Measurements from ENCODE around the gene DGKG. TPM values are rescaled to one million over a fixed set of nuclear protein-coding genes. Genes with fewer than 3 reads are reported as not detected.

The DGKG gene
- total RNA-seq, 1 donor, result 2.5 TPM

DNA sequence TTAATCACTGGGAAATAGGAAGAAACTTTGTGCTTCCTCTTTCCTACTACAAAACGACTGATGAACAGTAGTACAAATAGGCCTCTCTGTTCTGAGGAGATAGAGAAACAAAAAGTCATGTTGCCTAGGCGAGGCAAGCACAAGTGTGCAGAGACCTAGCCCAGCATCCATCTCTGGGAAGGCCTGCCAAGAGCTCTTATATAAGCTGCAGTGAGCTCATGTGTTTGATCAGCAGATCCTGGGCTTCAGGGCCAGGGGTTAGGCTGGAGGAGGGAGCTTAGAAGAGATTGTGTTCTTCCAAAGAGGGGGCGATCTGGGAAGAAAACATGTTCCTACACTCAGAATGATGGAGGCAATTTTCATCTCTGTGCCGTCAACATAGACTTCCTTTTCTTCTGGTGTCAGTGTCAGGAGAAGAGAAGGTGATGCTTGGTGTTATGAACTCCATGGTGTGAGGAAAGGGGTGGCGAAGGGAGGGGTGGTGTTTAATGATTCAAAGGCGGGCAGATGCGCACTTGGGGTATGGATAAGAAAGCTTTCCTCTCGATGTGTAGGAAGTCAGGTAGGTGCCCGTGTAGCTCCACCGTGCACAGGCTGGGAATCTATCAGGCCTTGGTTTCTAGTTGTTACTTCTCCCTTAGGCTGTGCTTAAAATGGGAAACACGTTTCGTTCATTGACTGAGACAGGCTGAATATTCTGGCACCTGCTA, 223.6 kb downstream of the DGKG start:
- Histone ChIP-seq H3K4me3 (ENCODE audit: low read length) (no peak overlapping the region), H3K27me3 (ENCODE audit: insufficient read depth, low read length) (no peaks in the 10 kb centered on the region), H3K9me3 (ENCODE audit: low read depth, low read length) (no peaks in the 10 kb centered on the region), H3K4me1 (ENCODE audit: insufficient read depth, low read length) (no peaks in the 10 kb centered on the region)

DNA sequence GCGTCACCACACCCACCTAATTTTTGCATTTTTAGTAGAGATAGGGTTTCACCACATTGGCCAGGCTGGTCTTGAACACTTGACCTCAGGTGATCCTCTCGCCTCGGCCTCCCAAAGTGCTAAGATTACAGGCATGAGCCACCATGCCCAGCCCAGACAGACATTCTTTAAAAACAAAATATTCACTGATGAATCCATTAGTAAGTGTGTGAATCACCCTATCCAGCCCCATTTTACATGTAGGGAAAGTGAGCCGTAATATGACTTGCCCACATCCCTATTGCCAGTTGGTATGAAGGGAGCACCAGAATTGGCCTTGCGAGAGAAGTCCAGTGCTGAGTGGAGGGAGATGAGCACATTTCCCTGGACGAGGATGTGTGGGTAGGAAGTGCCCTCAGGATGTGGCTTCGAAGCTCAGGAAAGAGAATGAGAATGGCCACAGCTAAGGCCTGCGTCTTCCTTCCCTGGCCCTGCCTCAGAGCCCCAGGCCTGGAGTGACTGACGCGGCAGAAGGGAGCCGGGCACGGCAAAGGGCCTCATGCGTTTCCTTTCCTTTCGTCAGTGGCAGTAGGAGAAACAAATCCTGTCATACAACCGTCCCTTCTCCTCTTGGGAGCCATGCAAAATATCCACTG, 224.9 kb downstream of the DGKG start:
- no peaks in the 10 kb centered on the region for H3K27me3 ChIP-seq (ENCODE audit: insufficient read depth, low read length)
- H3K4me3 ChIP-seq (ENCODE audit: low read length), result no peak overlapping the region
- no peaks in the 10 kb centered on the region for H3K4me1 ChIP-seq (ENCODE audit: insufficient read depth, low read length)
- no peaks in the 10 kb centered on the region for H3K9me3 ChIP-seq (ENCODE audit: low read depth, low read length)

DNA sequence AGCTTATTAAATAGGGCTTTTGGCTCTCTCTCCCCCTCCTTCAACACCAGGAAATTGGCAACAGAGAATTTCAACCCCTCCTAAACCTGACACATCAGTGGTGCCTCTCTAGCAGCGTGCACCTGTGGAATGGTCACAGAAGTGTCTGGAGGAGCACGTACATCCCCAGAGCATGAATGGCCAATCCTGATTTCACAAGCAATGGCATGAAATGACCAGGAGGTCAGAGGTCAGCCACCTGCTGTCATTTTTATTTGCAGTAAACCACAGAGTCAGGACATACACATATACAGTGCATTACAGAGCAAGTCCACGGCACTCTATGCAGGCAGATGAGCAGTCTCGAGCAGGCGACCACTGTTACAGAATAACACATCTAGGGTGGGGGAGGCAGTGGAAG, 228.1 kb downstream of the DGKG start:
- Histone ChIP-seq H3K27me3 (ENCODE audit: insufficient read depth, low read length) (no peaks in the 10 kb centered on the region), H3K9me3 (ENCODE audit: low read depth, low read length) (no peaks in the 10 kb centered on the region), H3K4me1 (ENCODE audit: insufficient read depth, low read length) (no peaks in the 10 kb centered on the region), H3K4me3 (ENCODE audit: low read length) (no peak overlapping the region)

DNA sequence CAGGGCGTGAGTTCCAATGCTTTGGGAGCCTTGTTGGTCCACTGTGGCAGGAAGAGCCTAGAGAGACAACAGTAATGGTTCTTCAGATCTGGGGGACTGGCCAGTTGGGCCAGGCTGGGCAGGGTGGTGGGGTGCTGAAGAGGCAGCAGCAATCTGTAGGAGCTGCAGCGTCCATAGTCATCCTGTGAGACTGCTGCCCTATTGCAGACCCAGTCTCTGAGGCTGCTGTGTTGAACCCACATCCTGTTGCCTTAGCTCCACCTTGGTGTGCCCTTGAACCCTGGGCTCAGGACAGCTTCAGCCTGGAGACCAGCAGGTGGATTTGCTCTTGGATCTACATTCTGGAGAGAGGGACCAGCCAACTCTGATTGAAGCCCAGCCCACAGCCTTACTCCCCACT, 229.5 kb downstream of the DGKG start:
- Histone ChIP-seq H3K4me1 (ENCODE audit: insufficient read depth, low read length) (no peaks in the 10 kb centered on the region), H3K4me3 (ENCODE audit: low read length) (no peak overlapping the region), H3K27me3 (ENCODE audit: insufficient read depth, low read length) (no peaks in the 10 kb centered on the region), H3K9me3 (ENCODE audit: low read depth, low read length) (no peaks in the 10 kb centered on the region)

DNA sequence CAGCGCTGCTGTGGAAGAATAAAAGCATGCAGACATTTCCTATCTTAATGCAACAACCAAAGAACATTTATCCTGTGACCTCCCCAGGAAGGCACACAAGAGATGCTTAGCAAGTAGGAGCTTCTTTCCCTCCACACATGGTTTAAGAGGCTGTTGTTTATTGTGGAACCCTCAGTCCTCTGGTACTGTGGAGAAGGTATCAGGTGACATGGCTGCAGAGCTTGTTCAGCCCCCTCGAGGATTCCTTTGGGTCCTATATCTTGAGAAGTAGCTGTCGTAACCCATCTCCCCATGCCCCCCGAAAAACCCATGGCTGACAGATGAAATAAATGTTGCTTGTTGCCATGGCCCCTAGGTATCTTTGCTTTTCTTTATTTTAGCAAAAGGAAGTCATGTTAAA, 232.8 kb downstream of the DGKG start:
- no peaks in the 10 kb centered on the region for H3K4me1 ChIP-seq (ENCODE audit: insufficient read depth, low read length)
- H3K27me3 ChIP-seq (ENCODE audit: insufficient read depth, low read length), result no peaks in the 10 kb centered on the region
- no peaks in the 10 kb centered on the region for H3K9me3 ChIP-seq (ENCODE audit: low read depth, low read length)
- no peak overlapping the region for H3K4me3 ChIP-seq (ENCODE audit: low read length)

DNA sequence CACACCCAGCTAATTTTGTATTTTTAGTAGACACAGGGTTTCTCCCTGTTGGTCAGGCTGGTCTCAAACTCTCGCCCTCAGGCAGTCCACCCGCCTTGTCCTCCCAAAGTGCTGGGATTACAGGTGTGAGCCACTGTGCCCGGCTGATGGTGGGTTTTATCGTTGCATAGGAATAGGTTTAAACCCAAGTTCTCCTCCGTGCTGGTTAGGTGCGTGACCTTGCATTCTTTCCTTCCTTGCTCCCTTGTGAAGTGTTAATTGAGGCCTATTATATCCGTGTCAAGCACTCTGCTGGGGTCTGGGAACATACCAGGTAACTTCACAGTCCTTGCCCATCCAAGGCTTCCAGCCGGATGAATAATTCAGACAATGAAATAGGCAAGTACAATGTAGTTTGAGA, 233.9 kb downstream of the DGKG start:
- H3K4me1 ChIP-seq (ENCODE audit: insufficient read depth, low read length), result no peaks in the 10 kb centered on the region
- H3K27me3 ChIP-seq (ENCODE audit: insufficient read depth, low read length), result no peaks in the 10 kb centered on the region
- no peak overlapping the region for H3K4me3 ChIP-seq (ENCODE audit: low read length)
- H3K9me3 ChIP-seq (ENCODE audit: low read depth, low read length), result no peaks in the 10 kb centered on the region

DNA sequence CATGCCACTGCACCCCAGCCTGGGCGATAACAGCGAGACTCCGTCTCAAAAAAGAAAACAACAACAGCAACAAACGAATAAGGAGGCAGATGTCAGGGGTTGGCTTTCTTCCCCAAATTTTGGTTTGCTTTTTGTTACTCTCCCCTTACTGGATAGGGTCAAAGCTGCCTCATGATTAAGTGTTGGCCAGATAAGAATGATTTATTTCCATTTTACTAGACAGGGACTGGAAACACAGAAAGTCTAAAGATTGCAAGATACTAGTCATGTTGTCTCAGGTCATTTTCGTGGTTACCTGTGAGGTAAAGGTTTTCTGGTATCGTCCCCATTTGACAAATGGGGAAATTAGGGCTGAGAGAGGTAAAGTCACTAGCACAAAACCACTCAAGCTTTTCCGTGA, 234.6 kb downstream of the DGKG start:
- no peaks in the 10 kb centered on the region for H3K4me1 ChIP-seq (ENCODE audit: insufficient read depth, low read length)
- no peaks in the 10 kb centered on the region for H3K27me3 ChIP-seq (ENCODE audit: insufficient read depth, low read length)

DNA sequence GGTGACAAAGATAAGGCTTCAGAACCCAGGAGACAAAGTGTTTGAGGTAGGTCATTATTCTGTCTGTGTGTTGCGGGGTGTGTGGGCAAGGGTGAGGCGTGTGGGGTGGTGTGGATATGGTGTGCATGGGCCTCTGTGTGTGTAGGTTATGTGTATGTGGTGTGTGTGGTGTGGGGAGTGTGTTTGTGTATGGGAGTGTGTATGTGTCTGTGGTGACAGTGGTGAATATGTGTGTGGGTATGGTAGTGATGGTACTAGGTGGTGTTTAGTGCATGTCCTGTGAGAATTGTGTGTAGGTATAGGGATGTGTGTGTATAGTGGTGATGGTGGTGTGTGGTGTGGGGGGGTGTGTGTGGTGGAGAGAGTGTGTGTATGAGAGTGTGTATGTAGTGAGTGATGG, 236.9 kb downstream of the DGKG start:
- no peaks in the 10 kb centered on the region for H3K9me3 ChIP-seq (ENCODE audit: low read depth, low read length)
- no peaks in the 10 kb centered on the region for H3K27me3 ChIP-seq (ENCODE audit: insufficient read depth, low read length)
- no peak overlapping the region for H3K4me3 ChIP-seq (ENCODE audit: low read length)
- no peaks in the 10 kb centered on the region for H3K4me1 ChIP-seq (ENCODE audit: insufficient read depth, low read length)

More for the DNA sequence above, 234.6 kb downstream of the DGKG start:
- no peaks in the 10 kb centered on the region for H3K9me3 ChIP-seq (ENCODE audit: low read depth, low read length)
- H3K4me3 ChIP-seq (ENCODE audit: low read length), result no peak overlapping the region

DNA sequence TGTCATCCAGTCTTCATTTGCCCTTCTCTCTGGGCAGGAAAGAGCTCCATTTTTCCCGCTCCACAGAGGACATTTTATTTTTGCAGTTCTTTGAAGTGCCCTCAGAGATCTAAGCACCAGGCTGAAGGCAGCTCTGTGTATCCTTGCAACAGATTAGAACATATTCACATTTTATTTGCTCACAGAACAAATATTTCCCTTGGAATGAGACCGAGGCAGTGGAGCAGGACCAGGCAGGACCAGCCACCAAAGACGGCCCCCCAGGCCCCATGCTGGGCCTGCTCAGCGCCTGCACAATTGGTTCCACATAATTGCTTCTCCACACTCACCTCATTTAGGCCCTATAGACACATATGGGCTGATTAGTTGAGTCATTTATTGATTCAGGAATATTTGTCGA, 237.4 kb downstream of the DGKG start:
- no peaks in the 10 kb centered on the region for H3K27me3 ChIP-seq (ENCODE audit: insufficient read depth, low read length)
- H3K9me3 ChIP-seq (ENCODE audit: low read depth, low read length), result no peaks in the 10 kb centered on the region
- no peak overlapping the region for H3K4me3 ChIP-seq (ENCODE audit: low read length)
- no peaks in the 10 kb centered on the region for H3K4me1 ChIP-seq (ENCODE audit: insufficient read depth, low read length)

DNA sequence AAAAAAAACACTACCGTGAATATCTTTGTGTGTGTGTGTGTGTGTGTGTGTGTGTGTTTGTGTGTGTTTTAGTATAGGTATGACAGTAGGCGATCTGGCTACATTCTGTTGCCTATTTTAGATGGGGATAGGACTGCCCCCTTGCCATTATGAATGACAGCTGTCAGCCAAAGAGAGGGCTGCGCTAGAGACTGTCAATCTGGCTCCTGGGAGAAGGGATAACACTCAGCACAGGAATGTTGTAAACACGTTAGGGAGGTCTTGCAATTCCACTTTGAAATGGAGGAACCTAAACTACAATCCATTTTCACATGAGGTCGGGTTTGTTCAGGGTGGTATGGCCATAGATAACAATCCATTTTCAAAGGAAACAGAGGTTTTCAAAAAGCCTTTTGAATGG, 239.0 kb downstream of the DGKG start:
- Histone ChIP-seq H3K4me1 (ENCODE audit: insufficient read depth, low read length) (no peaks in the 10 kb centered on the region), H3K9me3 (ENCODE audit: low read depth, low read length) (no peaks in the 10 kb centered on the region), H3K4me3 (ENCODE audit: low read length) (no peak overlapping the region), H3K27me3 (ENCODE audit: insufficient read depth, low read length) (peaks cover 6% of the 10 kb centered on the region)

DNA sequence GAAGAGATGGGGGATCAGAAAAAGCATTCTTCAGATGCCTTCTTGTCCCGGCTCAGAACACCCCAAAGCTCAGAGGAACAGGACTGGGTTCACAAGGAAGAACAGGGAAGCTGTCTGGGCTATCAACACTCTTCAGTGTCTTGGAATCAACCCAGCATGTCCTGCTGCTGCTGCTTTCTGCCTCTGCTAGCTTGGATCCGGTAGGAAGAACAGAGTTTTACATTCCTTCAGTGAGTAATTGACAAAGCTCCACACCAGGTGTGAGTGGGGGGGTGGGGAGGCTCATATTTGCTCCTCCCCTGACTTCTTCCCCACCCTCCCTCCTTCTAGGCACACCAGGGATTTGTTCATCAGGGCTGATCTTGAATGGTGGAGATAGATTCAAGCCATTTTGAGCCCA, 240.1 kb downstream of the DGKG start:
- no peaks in the 10 kb centered on the region for H3K9me3 ChIP-seq (ENCODE audit: low read depth, low read length)

DNA sequence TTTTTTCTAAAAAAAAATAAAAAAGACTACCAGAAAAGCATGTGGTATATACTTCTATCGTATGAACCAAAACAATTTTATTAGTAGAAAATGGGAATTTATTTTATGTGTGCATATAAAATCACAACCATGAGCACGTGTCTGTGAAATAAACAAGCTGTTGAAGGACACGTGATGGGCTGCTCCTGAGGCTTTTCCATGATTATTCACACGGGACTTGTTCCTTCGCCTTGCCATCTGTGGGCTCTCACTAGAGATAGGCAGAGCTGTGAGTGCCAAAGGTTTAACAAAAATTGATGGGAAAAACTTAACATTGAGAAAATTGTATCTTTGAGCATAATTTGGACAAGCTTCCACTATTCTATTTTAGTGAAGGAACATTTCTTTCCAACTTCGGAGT, 240.8 kb downstream of the DGKG start:
- Histone ChIP-seq H3K4me1 (ENCODE audit: insufficient read depth, low read length) (no peaks in the 10 kb centered on the region), H3K27me3 (ENCODE audit: insufficient read depth, low read length) (peaks cover 6% of the 10 kb centered on the region)

More for the DNA sequence above, 240.1 kb downstream of the DGKG start:
- H3K27me3 ChIP-seq (ENCODE audit: insufficient read depth, low read length), result peaks cover 6% of the 10 kb centered on the region
- H3K4me1 ChIP-seq (ENCODE audit: insufficient read depth, low read length), result no peaks in the 10 kb centered on the region
- H3K4me3 ChIP-seq (ENCODE audit: low read length), result no peak overlapping the region

DNA sequence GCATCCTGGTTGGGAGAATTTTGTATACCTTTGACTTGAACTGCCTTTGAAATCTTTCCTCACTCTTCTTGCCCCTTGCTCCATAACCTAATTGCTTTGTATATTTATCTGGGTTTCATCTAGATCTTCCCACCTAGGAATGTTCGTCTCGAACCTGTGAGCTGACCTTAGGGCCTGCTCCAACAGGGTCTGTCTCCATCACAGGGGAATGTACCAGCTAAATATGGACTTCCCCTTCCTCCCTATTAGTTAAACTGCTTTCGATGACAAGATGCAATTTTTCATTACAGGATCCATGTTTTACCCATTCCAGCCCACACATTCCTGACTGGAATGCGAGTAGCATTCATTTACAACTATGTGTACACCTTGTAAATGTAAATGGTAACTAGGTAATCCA, 242.5 kb downstream of the DGKG start:
- Histone ChIP-seq H3K9me3 (ENCODE audit: low read depth, low read length) (no peaks in the 10 kb centered on the region), H3K27me3 (ENCODE audit: insufficient read depth, low read length) (peaks cover 13% of the 10 kb centered on the region)

More for the DNA sequence above, 240.8 kb downstream of the DGKG start:
- Histone ChIP-seq H3K4me3 (ENCODE audit: low read length) (no peak overlapping the region), H3K9me3 (ENCODE audit: low read depth, low read length) (no peaks in the 10 kb centered on the region)

DNA sequence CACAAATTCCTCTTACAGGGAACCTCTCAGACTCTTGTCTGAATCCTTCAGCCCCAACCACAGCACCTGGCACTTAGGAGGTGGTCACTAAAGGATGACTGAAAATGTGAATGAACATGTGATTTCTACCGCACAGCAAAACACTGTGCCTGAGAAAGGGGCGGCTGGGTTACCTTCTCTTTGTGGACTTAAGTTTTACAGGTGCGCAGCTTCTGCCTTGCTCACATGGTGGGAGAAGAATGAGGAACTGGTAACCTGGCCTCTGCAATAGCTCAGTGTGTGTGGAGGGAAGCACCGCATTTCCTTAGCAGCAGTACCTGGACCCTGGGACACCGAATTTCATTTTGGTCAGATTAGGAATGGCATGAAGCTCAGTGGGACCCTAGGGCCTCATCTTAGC, 243.3 kb downstream of the DGKG start:
- no peaks in the 10 kb centered on the region for H3K4me1 ChIP-seq (ENCODE audit: insufficient read depth, low read length)
- no peak overlapping the region for H3K4me3 ChIP-seq (ENCODE audit: low read length)
- H3K9me3 ChIP-seq (ENCODE audit: low read depth, low read length), result no peaks in the 10 kb centered on the region
- peaks cover 20% of the 10 kb centered on the region for H3K27me3 ChIP-seq (ENCODE audit: insufficient read depth, low read length)

More for the DNA sequence above, 242.5 kb downstream of the DGKG start:
- Histone ChIP-seq H3K4me3 (ENCODE audit: low read length) (no peak overlapping the region), H3K4me1 (ENCODE audit: insufficient read depth, low read length) (no peaks in the 10 kb centered on the region)

DNA sequence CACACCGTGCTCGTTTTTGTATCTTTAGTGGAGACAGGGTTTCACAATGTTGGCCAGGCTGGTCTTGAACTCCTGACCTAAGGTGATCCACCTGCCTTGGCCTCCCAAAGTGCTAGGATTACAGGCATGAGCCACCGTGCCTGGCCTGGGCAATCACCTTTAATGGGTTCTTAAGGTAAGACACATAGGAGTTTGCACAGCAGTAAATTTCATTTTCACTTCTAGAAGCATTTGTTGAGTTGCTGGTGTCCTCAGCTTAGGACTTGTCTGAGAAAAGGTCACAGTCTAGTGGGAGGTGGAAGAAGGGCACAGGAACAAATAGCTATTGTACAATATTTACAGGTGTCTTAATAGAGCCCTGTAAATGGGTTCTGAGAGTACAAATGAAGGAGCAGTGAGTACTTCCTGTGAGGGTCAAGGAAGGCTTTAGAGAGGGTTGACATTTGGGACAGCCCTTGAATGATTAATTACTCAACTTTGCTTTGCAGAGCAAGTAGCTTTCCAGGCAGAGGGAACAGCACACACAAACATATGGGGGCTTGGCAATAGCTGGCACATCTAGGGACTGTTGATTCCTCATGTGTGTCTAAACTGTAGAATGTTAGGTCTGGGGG, 244.4 kb downstream of the DGKG start:
- Histone ChIP-seq H3K4me1 (ENCODE audit: insufficient read depth, low read length) (no peaks in the 10 kb centered on the region), H3K9me3 (ENCODE audit: low read depth, low read length) (no peaks in the 10 kb centered on the region), H3K27me3 (ENCODE audit: insufficient read depth, low read length) (peaks cover 30% of the 10 kb centered on the region), H3K4me3 (ENCODE audit: low read length) (no peak overlapping the region)
